T47D (cell line): Measurements from ENCODE around the gene RAP1GAP.

Source experiments
- DNase-seq, 2 experiments: peaks; one replicate each; pipeline versions ENCODE4 v3.0.0 to v3.0.0-alpha.2; 2011 to 2012; ENCODE audit warnings: low read depth in 1 of 2, low spot score in 1 of 2
- JUND ChIP-seq: IDR thresholded peaks from 2 replicates; pipeline ENCODE4 v1.6.1; 2012; ENCODE audit warnings: low read depth
- in situ Hi-C: cut with HindIII; loops from 2 replicates; pipeline ENCODE4 v1.10.0; 2016; ENCODE audit warnings: low sequenced_read_pairs, low pct_unique_long_range_greater_than_20kb

The RAP1GAP gene

DNA sequence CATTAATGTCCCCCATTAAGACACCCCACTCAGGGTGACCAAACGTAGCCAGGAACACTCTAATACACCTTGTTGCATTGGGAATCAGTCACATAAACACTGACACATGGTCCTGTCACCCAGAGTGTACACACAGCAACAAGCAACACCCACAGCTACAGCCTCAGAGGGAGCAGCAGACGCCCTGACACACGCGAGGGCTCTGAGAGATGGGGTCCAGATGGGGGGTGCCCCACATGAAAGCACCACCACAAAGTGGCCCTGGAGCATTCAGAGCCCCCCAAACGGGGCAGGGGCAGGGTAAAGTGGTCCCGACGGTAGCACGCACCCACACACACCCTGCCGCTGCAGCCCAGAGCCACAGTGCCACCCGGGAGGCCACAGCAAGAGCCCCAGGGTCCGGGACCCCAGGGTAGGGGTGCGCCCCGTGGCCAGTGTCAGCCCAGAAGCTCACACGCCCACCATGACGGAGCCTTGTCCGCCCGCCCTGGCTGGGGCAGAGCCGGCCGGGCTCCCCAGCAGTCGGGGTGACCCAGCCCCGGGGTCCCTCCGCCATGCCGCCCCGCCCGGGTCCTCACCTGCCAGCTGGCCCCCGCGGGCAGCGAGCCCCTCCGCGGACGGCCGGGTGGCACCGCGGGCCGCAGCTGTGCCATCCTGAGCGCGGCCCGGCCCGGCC is 47.3 kb downstream of the RAP1GAP start:
- TF ChIP-seq JUND = no peak
- no peak for DNase-seq

DNA sequence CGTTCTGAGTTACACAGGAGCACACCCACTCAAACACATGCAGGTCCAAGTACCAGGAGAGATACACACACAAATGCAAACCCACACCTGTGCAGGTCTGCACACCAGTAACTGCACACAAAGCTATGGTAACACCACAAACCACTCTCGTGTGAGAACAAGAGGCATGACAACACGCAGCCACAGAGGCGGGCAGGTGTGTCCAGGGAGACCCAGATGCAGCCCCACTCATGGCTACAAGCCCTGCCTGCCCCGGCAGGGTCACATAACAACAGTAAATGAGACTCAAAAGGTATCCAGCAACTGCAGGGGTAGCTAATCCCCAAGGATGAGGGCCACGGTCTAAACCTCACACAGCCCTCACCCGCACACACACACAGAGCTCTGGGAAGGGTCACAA is 48.1 kb downstream of the RAP1GAP start:
- in situ Hi-C loops = no loop called here
- no peak for DNase-seq
- TF ChIP-seq JUND = no peak

More for the DNA sequence above, 47.3 kb downstream of the RAP1GAP start:
- in situ Hi-C loops = no loop called here

DNA sequence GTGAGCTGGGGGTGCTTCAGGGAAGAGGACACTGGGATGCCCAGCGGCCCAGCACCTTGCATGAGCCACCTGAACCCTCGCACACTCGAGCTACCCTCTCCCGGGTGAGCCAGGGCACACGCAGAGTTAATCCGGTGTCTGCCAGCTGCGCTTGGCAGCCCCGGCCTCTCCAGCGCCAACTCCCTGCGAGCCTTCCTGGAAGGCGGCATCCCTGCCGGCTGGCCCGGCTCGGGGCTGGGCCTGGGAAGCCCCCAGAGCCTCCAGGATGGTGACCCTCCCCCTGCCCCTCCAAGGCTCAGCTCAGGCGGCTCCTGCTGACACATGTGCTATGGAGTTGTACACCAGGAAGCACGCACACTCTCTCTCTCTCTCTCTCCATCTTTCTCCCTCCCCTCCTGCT is 48.7 kb downstream of the RAP1GAP start:
- in situ Hi-C loops = no loop called here
- no peak for DNase-seq
- no peak for TF ChIP-seq JUND

DNA sequence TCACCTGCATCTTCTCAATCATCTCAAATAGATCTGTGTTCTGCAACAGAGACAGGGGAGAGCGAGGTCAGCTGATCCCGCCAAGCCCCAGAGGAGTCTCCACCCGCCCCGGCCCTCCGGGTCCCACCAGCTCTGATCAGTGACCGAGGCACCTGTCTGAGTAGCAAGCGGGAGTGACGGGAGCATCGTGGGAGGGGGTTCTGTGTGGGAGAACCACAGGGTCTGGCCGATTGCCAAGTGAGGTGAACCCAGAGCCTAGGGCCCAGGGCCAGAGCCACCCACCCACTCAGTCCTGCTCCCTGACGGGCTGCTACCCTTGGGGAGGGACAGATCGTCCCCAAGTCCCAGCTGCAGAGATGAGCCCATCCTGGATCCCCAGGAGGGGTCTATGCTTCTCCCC is 49.1 kb downstream of the RAP1GAP start:
- in situ Hi-C loops = no loop called here
- no peak for TF ChIP-seq JUND
- DNase-seq = no peak

DNA sequence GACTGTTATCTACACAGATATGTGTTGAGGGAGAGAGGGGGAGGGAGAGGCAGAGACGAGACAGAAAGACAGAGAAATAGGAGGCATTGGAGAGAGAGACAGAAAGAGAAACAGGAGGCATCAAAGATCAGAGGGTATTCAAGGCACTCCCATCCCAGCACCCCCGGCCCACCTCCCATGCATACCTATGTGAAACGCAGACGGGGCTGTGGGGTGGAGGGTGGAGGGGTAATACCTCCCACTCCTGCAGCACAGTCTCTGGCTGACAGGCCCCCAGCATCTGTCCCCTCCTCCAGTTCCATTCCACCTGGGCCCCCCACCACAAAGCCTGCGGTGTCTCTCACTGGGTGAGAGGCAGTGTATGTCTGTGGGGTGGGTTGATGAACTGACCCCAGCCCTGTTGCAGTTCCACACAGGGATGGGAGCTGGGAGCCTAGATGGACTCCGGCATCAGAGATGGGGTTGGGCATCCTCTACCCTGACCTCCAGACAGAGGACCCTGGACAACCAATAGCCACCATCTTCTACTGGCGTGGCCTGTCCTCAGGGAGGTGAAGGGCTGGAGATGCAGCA is 49.7 kb downstream of the RAP1GAP start:
- DNase-seq = no peak
- no peak for TF ChIP-seq JUND
- in situ Hi-C loops = no loop called here

DNA sequence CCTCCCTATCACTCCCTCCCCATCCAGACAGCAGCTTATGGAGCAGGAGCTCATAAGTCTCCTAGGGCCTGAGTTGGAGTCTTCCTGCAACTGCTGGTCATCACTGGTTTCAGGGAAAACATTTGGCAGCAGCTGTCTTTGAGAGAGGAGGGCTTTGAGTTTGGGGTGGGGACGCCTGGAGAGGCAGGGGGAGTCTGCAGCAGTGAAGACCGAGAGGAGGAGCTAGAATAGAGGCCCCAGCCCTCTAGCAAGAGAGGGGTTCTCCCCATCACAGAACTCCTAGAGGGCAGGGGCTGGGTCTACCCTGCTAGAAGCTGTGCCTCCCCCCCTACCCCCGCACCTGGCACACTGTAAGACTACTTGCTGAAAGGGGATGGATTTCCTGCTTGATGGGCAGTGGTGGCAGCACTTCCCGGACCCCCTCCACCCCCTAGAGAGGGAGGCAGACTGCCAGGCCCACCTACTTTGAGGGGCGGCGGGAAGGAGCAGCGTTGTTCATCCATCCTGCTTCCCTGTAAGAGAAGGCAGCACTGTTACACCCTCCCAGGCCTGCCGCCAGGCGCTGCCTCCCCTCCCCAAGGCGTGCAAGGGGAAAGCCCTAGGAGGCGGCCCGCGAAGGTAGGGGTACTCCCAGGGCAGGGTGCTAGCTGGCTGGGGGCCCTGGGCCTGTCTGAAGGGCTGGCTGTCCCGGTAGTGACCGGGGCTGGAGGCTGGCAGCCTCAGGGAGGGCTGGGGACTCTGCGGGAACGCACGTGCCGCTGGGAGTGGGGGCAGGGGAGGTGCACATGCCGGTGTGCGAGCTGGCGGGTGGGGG is 50.4 kb downstream of the RAP1GAP start:
- DNase-seq = no peak
- TF ChIP-seq JUND = no peak
- in situ Hi-C loops = no loop called here

DNA sequence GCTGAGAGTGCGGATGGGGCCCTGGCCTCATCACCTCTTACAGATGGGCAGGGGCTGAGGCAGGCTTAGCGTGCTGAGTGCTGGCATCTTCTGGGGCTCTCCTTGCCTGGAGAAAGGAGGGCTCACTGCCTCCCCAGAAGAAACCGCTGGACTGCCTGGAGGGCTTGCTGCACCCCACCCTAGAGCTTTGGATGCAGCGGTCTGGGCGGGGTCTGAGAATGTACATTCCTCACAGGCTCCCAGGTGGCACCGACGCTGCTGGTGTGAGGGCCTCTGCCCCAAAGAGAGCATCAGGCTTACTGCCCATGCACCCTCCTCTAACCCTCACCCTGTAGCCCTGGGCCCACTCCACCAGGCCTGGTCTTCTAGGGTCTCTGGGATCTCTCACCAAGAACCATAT is 51.1 kb downstream of the RAP1GAP start:
- in situ Hi-C loops = no loop called here
- no peak for TF ChIP-seq JUND

DNA sequence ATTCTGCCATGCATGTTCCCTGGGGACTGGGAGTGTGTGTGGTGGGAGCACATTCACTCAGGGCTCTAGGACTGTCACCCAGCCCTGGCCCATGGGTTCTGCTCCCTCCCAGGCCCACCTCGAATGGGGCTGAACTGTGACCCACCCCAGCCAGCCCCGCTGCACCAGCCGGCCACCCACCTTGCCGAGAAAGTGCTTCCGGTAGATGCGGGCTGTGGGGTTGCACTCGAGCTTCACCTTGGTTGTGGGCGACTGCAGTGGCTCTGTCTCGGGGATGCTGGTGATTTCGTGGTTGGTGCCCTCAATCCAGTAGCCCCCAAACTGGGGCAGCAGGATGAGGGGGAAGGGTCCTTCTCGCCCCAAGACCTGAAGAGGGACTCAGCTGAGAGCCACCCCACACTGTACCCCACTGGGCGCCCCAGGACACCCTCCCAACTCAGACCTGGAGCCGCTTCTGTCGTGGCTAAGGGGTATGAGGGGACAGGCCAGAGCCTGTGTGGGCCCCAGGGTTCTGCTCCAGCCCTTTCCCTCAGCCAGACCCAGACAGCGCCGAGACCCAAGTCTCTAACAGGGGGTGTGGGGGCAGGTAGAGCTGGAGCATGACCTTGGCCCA is 51.9 kb downstream of the RAP1GAP start:
- in situ Hi-C loops = no loop called here
- no peak for TF ChIP-seq JUND
- no peak for DNase-seq

More for the DNA sequence above, 51.1 kb downstream of the RAP1GAP start:
- DNase-seq = no peak

DNA sequence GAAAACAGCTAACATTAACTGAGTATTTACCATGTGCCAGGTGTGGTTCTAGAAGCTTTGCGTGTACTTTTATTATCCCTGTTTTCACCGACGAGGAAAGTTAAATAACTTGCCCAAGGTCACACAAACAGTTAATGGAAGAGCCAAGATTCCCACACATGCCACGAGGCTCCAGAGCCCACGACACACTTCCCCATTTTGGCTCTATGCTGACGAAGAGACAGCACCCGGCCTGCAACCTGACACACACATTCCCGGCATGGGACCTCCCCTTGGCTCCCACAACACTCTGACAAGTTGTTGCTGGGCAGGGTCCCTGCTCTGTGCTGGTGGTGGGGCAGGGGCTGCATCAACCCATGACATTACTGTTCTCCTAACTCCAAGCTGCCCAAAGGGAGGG is 52.8 kb downstream of the RAP1GAP start:
- no peak for DNase-seq
- TF ChIP-seq JUND = no peak
- in situ Hi-C loops = no loop called here

DNA sequence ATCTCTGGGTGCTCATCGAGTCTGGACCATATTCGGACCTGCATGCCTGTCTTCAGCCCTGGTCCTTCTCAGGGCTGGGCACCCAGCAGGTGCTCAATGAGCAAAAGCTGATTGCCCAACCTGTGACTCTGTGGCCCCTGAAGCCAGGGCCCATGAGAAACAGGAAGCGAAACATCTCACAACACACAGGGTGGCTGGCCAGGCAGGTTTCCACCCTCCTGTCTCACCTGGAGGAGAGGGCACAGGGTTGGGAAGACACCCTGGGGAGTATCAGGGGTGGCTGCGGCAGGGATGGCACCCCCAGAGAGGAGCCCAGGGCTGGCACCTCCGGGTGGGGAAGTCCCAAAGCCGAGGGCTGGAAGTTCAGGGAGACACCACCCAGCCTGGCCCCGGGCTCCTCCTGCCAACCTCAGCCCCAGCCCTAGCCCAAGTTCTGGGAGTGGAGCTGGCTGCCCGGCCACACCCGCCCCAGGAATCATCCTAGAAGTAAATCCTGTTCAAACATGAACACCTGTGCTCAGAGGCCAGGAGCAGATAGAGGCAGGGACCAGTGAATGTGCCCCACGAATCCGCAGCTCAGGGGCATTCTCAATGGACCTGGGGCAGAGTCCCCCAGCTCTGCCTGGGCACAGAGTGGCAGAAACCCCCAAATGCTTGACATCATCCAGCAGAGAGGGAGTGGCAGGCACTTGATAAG is 54.6 kb downstream of the RAP1GAP start:
- in situ Hi-C loops = no loop called here
- no peak for TF ChIP-seq JUND
- no peak for DNase-seq

DNA sequence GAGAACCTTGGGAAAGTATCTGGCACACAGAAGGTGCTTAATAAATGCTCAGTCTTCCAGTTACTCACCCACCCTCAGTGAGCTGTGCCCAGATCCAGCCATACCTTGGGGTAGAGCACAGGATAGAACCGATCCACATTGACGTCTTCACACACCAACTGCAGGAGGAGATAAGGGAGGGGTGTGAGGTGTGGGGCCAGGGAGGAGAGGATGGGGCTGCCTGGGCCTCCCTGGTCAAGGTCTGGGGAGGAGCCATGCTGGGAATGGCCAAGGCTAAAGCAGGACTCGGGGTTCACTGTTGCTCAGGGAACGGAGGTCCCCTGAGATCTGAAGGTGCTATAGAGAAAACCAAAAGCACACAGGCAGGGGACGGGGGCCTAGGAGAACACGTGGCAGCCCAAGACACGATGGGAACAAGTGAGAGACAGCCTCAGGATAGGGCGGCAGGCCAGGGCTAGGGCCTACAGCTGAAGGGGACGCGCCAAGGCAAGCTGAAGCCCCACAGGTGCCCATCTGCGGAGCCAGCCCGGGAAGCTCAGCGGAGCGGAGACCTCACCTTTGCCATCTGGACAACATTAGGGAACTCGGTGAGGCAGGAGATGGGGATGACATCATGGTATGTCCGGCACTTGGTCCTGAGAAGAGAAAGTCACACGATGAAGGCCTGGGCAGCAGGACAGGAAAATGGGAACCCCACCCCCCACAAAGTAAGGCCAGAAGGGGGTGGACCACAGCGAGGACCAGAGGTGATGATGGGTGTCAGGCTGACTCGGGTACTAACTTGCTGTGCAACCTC is 55.9 kb downstream of the RAP1GAP start:
- DNase-seq = no peak
- TF ChIP-seq JUND = no peak
- in situ Hi-C loops = no loop called here

DNA sequence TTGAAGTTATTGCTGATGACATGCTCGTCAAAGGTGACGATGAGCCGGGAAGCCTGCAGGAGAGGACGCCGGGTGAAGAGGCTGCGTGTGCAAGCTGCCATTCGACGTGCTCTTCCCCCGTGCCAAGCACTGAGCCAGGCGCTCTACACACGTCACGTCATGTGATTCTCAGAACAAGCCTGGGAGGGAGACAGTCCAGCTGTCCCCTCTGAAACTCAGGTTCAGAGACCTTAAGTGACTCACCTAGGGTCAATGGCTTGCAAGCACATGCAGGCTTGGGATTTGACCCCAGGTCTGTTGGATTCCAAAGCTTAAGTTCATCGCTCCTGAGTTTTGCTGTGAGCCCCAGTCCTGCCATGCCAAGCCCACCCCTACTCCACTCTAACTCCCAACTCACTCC is 57.1 kb downstream of the RAP1GAP start:
- DNase-seq = no peak
- no peak for TF ChIP-seq JUND
- in situ Hi-C loops = no loop called here
